Brain microvascular endothelial cell (primary cell): ENCODE results near the gene ATP8A2.

Source experiments
- DNase-seq: peaks from one replicate; pipeline ENCODE4 v3.0.0-alpha.2; 2020
- H3K27ac ChIP-seq: fragments of 250-450 bp; sonication (Bioruptor Pico); 2 replicates; pipeline ENCODE4 v1.5.1; 2020; ENCODE audit warnings: mild to moderate bottlenecking, moderate library complexity
- H3K27me3 ChIP-seq: fragments of 250-450 bp; sonication (Bioruptor Pico); replicated peaks from 2 replicates; pipeline ENCODE4 v1.5.1; 2020; ENCODE audit warnings: mild to moderate bottlenecking
- H3K36me3 ChIP-seq: fragments of 250-450 bp; sonication (Bioruptor Pico); replicated peaks from 2 replicates; pipeline ENCODE4 v1.5.1; 2020; ENCODE audit warnings: mild to moderate bottlenecking
- H3K4me3 ChIP-seq: 2 replicates; pipeline ENCODE4 v1.5.1; 2011; ENCODE audit warnings: low read depth, mild to moderate bottlenecking, control low read depth, low read length, moderate library complexity
- in situ Hi-C: cut with HindIII; loops from 2 replicates; pipeline ENCODE4 v1.10.0; 2017; ENCODE audit warnings: low sequenced_read_pairs, low pct_ligation_motif_present
- TF ChIP-seq, protein P1 (sequence below): IDR thresholded peaks from 2 replicates; pipeline ENCODE4 v1.5.1; 2011; ENCODE audit warnings: low read depth, mild to moderate bottlenecking, moderate library complexity, low read length, control low read depth, inconsistent platforms; ENCODE audit errors: missing control alignments

Gene ATP8A2

DNA sequence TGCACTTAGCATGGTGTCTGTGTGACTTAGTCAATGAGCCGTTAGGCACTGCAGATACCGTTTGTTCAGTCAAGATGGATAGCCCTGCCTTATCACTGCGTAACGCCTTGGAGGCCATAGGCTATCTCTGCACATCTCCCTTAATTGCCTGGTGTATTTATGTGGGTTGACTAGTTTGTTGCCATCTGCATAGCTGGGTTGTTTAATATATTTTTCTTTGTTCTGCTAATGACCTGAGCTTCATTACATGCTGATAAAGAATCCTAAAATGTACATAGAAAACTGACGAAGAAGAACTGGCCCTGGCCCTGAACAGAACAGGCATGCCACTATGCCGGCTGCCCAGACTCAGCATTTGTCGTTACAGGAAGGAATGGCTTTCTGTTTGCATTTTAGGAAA, 382.2 kb downstream of the ATP8A2 start:
- no peak overlapping the region for H3K27ac ChIP-seq
- TF ChIP-seq, protein P1, sequence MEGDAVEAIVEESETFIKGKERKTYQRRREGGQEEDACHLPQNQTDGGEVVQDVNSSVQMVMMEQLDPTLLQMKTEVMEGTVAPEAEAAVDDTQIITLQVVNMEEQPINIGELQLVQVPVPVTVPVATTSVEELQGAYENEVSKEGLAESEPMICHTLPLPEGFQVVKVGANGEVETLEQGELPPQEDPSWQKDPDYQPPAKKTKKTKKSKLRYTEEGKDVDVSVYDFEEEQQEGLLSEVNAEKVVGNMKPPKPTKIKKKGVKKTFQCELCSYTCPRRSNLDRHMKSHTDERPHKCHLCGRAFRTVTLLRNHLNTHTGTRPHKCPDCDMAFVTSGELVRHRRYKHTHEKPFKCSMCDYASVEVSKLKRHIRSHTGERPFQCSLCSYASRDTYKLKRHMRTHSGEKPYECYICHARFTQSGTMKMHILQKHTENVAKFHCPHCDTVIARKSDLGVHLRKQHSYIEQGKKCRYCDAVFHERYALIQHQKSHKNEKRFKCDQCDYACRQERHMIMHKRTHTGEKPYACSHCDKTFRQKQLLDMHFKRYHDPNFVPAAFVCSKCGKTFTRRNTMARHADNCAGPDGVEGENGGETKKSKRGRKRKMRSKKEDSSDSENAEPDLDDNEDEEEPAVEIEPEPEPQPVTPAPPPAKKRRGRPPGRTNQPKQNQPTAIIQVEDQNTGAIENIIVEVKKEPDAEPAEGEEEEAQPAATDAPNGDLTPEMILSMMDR, result no peak
- H3K27me3 ChIP-seq, result no peaks in the 10 kb centered on the region
- no peak for DNase-seq
- H3K4me3 ChIP-seq, result no peak overlapping the region
- H3K36me3 ChIP-seq, result no peaks in the 10 kb centered on the region
- in situ Hi-C loops, result no loop called here

DNA sequence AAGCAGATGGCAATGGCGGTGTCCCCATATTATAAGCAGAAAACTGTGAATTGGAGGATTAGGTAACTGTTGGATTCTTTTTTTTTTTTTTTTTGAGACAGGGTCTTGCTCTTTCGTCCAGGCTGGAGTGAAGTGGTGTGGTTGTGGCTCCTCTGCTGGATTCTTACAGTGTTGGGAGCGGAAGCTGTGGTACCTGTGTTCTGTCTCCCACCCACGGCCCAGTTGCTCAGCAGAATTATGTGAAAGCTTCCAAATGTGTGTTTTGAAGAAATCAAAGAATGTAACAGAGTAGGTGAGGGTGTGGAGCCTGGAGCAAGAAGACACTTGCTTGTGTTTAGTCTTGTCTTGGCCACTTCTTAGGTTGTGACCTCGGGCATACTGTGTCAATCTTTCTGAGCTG, 384.5 kb downstream of the ATP8A2 start:
- TF ChIP-seq, protein P1, result no peak
- no peak overlapping the region for H3K27ac ChIP-seq
- no peak for DNase-seq
- no peaks in the 10 kb centered on the region for H3K36me3 ChIP-seq
- in situ Hi-C loops, result no loop called here
- H3K4me3 ChIP-seq, result no peak overlapping the region
- no peaks in the 10 kb centered on the region for H3K27me3 ChIP-seq

DNA sequence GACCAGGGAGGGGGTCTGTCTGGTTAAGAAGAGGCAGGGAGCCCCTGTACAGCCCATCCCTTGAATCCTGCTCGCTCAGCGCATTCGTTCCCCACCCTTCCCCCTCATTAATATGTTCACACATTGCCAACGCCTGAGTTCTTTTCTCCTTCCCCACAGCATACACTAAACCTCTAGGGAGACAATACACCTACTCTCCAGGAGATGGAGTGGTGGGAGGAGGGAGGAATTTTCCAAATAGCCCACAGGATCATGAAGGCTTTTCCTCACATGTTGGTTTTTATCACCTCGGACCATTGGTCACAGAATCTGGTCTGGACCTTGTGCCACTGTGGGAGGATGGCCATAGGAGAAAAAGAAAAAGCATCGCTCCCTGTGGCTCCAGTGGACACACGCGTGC, 385.1 kb downstream of the ATP8A2 start:
- TF ChIP-seq, protein P1, result peak; percentile 39
- Histone ChIP-seq H3K4me3 (no peak overlapping the region), H3K27ac (no peak overlapping the region), H3K36me3 (no peaks in the 10 kb centered on the region), H3K27me3 (no peaks in the 10 kb centered on the region)
- in situ Hi-C loops, result no loop called here
- no peak for DNase-seq

DNA sequence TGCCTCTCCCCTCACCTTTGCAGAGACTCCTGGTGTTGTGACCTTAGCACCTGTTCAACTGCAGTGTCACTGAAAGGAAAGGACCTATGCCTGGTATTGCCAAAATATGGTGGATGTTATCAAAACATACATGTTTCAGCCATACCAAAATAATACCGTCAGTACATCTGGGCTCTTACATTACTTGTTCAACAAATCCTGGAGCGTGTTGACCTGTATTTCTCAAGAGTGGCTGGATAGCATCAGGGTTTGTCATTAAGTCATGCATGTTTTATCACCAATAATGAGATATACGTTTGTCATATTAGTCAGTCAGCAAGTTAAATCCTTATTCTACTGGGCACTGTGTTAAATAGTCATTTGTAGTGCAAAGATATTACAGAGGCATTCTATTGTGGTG, 389.3 kb downstream of the ATP8A2 start:
- no peak overlapping the region for H3K4me3 ChIP-seq
- TF ChIP-seq, protein P1, result no peak
- H3K27ac ChIP-seq, result no peak overlapping the region
- in situ Hi-C loops, result no loop called here
- no peaks in the 10 kb centered on the region for H3K27me3 ChIP-seq
- no peaks in the 10 kb centered on the region for H3K36me3 ChIP-seq
- DNase-seq, result no peak

DNA sequence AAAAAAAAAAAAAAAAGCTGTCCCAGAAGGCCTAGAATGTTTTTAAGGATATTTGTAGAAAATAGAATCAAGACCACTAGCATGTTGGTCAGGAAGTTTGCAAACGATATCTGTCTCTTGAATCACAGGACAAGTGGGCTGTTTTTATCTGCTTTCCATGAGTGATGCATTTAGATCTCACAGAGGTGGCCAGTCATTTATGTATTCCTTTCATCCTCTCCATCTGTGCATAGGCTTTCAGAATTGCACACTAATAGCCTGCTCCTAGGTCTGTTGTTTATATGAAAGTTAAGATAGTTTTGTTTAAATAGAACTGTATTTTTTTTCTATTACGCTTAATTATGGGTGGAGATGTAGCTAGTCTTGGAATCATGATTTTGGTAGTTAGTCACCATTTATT, 390.5 kb downstream of the ATP8A2 start:
- in situ Hi-C loops, result no loop called here
- DNase-seq, result no peak
- TF ChIP-seq, protein P1, result no peak
- no peak overlapping the region for H3K27ac ChIP-seq
- no peaks in the 10 kb centered on the region for H3K36me3 ChIP-seq
- no peak overlapping the region for H3K4me3 ChIP-seq
- H3K27me3 ChIP-seq, result no peaks in the 10 kb centered on the region

DNA sequence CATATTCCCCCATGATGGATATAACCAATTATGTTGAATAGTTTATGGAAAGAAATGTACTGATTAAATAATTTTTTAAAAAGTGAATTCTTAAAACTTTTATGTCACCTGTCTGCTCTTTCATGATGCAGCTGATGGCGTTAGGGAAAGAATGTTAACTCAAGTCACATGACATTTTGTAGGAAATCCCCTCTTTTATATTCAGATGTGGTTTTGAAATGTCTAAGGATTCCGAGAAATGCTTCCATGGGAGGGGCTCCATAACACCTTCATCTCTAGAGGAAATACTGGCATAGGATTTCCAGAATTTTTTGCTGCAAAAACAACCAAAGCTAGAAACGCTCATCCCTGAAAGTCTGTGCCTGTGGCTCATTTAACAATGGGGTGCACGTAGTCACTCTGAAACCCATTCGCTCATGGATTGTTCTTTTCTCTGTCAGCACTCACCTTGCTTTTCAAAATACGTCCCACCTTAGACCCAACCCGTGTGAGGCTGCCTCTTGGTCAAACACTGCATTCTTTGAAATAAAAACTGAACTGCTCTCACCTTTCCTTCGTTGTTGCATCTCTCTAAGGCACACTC, 391.1 kb downstream of the ATP8A2 start:
- Histone ChIP-seq H3K27me3 (no peaks in the 10 kb centered on the region), H3K36me3 (no peaks in the 10 kb centered on the region), H3K4me3 (no peak overlapping the region), H3K27ac (no peak overlapping the region)
- no peak for DNase-seq
- TF ChIP-seq, protein P1, result no peak
- in situ Hi-C loops, result no loop called here
